Activated naive CD8-positive, alpha-beta T cell treated with anti-CD3 and anti-CD28 coated beads, Interleukin-2, amount 50 U/mL, for 16 hours (primary cell): ENCODE results near the gene TVP23B.
"Not testable (repeated sequence)": the region's sequence is repeated elsewhere in the genome, so short reads cannot be mapped to it uniquely, and the experiment has no call there.

ENCODE experiments used
- DNase-seq: peaks from one replicate; pipeline ENCODE4 v3.0.0-alpha.2; 2020; ENCODE audit warnings: low read depth, low spot score

The TVP23B gene

DNA sequence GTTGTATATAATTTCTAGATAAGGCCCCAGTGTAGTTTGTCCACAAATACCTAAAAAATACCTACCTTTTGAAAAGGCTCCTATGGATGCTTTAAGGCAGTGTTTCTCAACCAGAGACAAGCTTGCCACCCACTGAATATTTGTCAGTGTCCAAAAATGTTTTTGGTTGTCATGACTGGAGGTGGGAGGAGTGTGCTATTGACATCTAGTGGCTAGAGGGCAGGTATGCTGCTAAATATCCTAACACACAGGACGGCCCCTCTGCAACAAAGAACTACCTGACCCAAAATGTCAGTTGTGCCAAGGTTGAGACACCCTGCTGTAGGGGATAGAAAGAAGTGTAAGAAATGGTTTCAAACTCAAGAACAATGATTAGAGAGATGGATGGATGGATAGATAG is 10.4 kb downstream of the TVP23B start:
- DNase-seq = not testable (repeated sequence)

DNA sequence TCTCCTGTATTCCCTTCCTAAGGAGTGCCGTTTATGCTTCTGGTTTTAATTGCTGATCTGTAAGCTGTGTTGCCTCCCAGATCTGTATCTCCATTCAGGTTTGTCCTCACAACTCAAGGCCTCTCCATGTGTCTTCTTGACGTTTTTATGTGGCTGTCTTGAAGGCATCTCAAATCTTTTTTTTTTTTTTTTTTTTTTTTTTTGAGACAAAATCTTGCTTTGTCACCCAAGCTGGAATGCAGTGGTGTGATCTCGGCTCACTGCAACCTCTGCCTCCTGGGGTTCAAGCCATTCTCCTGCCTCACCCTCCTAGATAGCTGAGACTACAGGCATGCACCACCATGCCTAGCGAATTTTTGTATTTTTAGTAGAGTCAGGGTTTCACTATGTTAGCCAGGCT is 13.9 kb downstream of the TVP23B start:
- not testable (repeated sequence) for DNase-seq

DNA sequence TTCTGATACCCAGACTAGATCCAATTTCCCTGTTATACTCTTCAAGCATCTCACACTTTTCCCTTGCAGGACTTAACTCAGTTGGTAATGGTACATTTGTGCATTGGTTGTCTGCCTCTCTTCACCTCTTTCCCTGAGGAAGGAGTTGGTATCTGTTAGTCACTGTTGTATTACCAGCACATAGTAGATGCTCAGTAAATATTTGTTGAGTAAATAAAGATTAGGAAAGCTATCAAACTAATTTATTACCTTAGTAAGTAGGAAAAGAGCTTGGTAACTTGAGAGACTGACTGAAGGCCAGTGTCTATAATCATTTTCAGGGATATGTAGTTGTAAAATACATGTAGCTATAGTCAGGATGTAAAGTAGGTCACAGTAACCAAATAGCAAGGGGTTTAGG is 15.9 kb downstream of the TVP23B start:
- DNase-seq = not testable (repeated sequence)

DNA sequence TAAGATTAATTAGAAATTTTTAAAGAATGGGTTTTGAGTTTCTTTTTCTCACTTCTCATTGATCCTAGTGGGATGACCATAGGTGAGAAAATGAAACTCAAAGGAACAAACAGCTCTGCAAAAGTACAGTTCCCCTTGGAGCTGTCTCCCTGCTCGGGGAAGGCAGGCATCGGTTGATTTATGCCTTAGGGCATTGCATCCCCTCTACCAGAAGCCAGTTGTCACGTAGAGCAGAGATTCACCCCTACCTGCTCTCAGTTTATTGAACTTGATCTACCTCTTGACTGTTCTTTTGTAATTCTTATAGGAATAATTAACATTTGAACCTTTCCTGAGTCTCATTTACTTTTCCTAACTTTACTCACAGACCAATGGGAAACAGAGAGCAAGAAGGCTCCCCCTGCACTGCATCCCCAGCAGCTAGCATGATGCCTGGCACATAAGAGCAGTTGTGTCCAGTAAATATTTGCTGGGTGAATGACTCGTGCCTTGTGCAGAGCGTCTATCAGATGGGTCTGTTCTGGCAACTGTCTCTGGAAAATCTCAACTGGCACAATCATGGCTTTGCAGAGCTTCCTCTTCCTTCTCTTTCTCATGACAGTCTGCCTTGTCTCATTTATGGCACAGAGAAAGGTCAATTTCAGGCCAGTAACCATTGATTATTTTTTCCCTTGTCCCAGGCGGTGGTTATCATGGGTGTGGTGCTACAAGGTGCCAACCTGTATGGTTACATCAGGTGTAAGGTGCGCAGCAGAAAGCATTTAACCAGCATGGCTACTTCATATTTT is 22.7 kb downstream of the TVP23B start:
- not testable (repeated sequence) for DNase-seq

DNA sequence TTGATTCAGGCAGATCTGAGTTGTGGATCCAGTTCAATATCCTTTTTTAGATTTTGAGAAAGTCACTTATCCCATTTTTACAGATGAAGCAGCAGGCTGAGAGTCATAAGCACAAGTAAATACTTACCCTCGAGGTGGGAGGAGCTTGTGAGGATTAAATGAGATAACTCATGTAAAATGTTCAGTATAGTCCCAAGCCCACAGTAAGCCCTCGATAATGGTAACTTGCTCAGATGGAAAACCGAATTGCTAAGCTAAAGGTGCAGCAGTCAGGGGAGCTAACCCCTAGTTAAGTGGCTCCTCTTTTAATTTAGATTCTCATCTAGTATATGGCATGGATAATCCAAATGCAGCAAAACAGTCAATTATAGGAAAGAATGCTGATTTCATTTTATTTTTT is 34.9 kb downstream of the TVP23B start:
- not testable (repeated sequence) for DNase-seq

DNA sequence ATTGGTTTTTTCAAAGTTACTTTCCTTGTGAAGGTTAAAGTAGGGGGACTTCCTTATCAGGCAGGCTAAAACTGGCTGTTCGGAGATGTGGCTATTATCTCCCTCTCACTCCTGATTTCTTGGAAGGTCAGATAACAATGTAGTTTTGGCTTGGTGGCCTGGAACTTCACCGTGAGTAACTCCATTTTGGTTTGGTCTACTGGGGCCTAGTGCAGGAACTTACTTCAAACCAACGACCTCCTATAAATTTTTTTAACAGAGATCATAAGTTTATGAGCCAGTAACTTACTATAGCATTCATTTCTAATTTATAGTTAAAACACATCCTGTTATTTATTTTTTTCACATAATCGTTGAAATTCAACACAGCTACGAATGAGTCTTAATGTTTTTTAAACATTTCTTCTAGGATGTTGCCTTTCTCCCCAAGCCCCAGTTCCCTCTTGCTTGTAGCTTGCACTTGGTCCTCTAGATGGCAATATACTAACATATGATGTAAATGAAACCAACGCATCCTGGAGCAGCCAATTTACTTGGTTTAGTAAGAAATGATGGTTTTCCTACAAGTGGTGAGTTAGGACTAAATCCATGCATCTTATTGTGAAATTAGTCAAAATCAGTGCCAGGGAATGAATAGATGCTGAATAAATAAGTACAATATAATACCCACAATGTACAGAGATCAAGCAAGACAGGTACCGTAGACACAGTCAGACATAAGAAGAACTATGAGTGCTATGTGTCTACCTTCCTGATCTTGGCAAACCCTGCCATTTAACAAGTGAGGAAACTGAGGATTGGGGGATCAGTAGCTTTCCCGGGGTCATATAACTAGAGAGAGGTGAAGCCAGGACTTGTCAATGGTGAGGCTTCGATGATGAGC is 35.7 kb downstream of the TVP23B start:
- not testable (repeated sequence) for DNase-seq

DNA sequence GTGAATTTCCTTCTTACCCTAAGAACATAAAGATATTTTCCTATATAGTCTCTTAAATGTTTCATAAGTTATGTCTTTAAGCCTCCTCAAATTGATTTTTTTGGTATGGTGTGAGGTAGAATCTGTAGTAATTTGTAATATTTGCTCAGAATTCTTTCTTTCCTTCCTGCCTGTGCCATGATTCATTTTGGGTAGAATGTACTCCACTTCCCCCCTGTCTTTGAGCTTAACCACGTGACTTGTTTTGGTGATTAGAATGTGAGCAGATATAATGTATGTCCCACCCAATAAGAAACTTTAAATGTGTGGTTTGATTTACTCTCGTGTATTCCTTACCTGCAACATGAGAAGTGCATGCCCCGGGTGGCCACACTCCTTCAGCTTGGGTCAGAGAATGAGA is 40.4 kb downstream of the TVP23B start:
- DNase-seq = not testable (repeated sequence)

DNA sequence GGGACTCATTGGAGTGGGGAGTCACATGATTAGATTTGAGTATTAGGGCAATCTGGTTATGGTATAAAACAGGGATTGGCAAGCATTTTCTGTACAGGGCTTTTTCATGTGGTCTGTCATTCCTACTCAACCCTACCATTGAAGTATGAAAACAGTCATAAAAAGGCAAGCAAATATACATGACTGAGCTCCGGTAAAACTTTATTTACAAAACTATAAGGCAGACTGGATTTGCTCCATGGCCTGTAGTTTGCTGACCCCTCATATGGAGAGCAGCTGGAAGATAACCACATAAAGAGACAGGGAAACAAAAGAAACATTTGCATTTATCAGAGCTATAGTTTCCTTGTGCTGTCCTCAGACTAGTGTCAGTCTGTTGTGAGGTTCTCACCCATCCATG is 46.6 kb downstream of the TVP23B start:
- not testable (repeated sequence) for DNase-seq

DNA sequence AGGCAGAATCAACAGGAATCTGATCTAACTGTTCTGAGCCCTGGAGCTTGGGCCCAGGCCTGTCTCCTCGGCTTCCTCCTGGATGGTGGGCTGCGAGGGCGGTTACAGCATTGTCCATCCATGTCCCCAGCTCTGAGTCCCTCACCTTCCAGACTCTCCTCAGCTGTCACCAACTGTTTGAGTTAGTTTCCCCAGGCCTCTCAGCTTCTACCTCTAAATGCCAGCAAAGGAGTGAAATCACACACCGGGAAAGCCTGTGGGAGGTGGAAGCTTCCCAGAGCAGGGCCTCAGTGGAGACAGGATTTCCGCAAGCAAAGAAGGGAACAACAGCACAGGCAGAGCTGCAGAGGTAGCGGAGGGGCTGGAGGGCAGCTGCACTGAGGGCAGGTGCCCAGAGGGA is 67.5 kb downstream of the TVP23B start:
- no peak for DNase-seq

DNA sequence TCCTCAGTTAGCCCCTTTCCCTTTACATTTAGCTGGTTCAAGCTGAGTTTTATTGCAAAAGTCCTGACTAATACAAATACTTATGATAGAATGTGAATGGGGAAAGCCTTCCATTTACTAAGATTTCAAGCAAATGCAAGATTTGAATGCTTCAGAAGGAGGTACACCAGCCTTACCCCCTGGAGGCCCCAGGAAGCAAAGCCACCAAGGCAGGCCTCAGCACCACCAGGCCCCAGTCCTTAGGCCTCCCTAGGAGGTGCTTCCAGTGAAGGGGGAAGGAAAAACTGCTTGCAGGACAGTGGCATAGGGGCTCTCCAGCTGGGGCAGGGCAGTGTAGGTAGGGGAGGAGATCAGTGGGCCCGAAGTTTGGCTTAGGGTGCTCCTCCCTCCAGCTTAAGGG is 69.7 kb downstream of the TVP23B start:
- no peak for DNase-seq

DNA sequence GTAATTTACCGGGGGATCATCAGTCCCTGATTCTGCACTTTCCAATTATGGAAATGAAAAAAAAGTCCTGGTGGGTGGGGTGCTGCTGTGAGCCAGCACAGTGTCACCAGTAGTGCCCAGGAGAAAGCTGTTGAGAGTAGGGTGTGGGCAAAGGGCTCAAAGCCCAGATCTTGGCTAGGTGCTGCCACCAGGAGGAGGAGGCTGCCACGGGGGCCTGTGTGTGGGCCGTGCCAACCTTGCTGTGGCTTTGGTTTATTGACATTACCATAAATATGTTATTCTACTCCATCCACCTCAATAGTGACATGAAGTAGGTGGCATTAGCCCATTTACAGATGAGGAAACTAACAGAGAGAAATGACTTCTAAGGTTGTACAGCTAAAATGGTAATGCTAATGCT is 70.2 kb downstream of the TVP23B start:
- no peak for DNase-seq

DNA sequence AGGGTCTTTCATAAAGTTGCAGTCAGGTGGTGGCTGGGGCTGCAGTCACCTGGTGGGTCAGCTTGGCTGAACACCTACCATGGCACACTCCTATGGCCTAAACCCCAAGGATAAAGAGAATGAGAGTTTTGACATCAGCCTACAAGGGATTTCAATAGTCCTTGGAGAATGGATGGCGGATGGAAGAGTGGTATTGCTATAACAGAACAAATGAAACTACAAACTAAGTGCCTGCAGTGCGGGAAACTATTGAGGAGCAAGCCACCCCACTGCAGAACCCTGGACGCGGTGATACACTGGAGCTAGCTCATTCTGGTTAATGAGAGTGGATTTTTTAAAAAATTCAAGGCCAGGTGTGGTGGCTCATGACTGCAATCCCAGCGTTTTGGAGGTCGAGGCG is 74.0 kb downstream of the TVP23B start:
- no peak for DNase-seq

DNA sequence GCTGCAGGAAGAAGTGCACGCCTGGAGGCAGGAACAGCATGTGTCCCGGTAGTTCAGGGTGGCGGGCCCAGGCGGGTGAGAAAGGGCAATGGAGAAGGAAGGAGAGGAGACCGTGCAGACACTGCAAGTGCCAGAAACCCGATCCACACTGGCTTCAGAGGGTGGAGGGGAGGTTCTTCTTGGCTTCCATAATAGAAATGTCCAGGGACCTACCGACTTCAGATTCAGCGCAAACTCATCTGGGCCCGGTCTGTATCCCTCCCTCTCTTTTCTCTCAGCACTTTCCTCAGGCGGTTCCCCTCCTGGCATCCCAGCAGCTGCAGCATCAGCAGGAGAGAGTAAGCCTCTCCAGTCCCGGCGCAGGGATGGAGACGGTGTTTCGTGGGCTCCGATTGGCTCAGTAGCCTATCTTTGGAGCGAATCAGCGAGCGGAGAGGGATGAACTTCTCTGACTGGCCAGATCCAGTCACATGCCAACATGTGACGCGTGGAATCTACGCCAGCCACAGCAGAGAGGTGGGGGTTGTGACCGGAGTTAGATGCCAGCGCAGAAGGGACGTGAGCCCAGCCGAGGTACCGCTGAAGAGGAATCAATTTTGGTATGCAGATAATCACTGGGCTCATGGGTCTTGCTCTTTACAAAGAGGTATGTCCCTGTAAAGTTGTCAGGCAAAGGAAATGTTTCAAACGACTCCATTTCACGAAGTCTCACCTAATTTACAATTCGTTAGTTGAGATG is 75.0 kb downstream of the TVP23B start:
- peak; percentile 68 for DNase-seq
